Right renal cortex interstitium (tissue), 3 donors: ENCODE results near the gene SLC4A1AP. TPM values are rescaled to one million over a fixed set of nuclear protein-coding genes. Genes with fewer than 3 reads are reported as not detected.
A peak's percentile ranks its signal among the peaks of the same experiment; 100 is the strongest.
"Not testable (repeated sequence)": the region's sequence is repeated elsewhere in the genome, so short reads cannot be mapped to it uniquely, and the experiment has no call there.

Experiments
- DNase-seq, 3 donors: peaks; one replicate each; pipeline ENCODE4 v3.0.0-alpha.2; 2013; ENCODE audit warnings: low read depth in 3 of 3, low spot score in 2 of 3
- polyA plus RNA-seq, 3 donors: library from polyadenylated mRNA; unstranded; fragments of 120-200 nt; gene quantifications; one replicate each; pipeline ENCODE4 v1.2.1, GENCODE V29; 2013; ENCODE audit not compliant: insufficient read length in 3 of 3

SLC4A1AP gene
- polyA plus RNA-seq, 3 donors: 32.5 to 33.6 (median 33.6) TPM

GRCh38 chr2:27647737-27648136 lies 16.0 kb upstream of the SLC4A1AP start:
- DNase-seq: no peak

GRCh38 chr2:27651056-27651455 lies 12.6 kb upstream of the SLC4A1AP start:
- no peak for DNase-seq

GRCh38 chr2:27652341-27652740 lies 11.3 kb upstream of the SLC4A1AP start:
- DNase-seq: no peak

GRCh38 chr2:27652790-27653189 lies 10.9 kb upstream of the SLC4A1AP start:
- DNase-seq: no peak

GRCh38 chr2:27653397-27653796 lies 10.3 kb upstream of the SLC4A1AP start:
- DNase-seq: no peak

- DNase-seq: no peak
These were observed 8.3 kb upstream of the SLC4A1AP start for GRCh38 chr2:27655155-27655951.

- DNase-seq: no peak
These were observed 2.3 kb upstream of the SLC4A1AP start for GRCh38 chr2:27661371-27661770.

- no peak for DNase-seq
These were observed 475 bp downstream of the SLC4A1AP start for GRCh38 chr2:27664154-27664574.

GRCh38 chr2:27664622-27665363 lies 1.1 kb downstream of the SLC4A1AP start:
- DNase-seq: no peak

GRCh38 chr2:27667446-27667845 lies 3.8 kb downstream of the SLC4A1AP start:
- DNase-seq: no peak

- DNase-seq: no peak
These were observed 7.5 kb downstream of the SLC4A1AP start for GRCh38 chr2:27671235-27671634.

- DNase-seq: no peak
These were observed 9.2 kb downstream of the SLC4A1AP start for GRCh38 chr2:27672723-27673486.

- no peak for DNase-seq
These were observed 16.9 kb downstream of the SLC4A1AP start for GRCh38 chr2:27680571-27680970.

GRCh38 chr2:27681841-27682240 lies 18.2 kb downstream of the SLC4A1AP start:
- DNase-seq: no peak

- not testable (repeated sequence) for DNase-seq
These were observed 18.7 kb downstream of the SLC4A1AP start for GRCh38 chr2:27682334-27682771.

- peak; percentile 77 to 84 (median 77) for DNase-seq
These were observed 19.8 kb downstream of the SLC4A1AP start for GRCh38 chr2:27683390-27684071.

- DNase-seq: not testable (repeated sequence)
These were observed 21.3 kb downstream of the SLC4A1AP start for GRCh38 chr2:27685006-27685405.

GRCh38 chr2:27685577-27685976 lies 21.9 kb downstream of the SLC4A1AP start:
- no peak for DNase-seq

- DNase-seq: no peak
These were observed 23.5 kb downstream of the SLC4A1AP start for GRCh38 chr2:27687232-27687631.

GRCh38 chr2:27689424-27689823 lies 25.7 kb downstream of the SLC4A1AP start:
- no peak for DNase-seq

- no peak for DNase-seq
These were observed 26.4 kb downstream of the SLC4A1AP start for GRCh38 chr2:27690052-27690451.
